Medulla oblongata (tissue), 1 donor: ENCODE data around the gene OR2AJ1.

Source experiments
- DNase-seq: peaks from one replicate; pipeline ENCODE4 v3.0.0-alpha.2; 2015; ENCODE audit errors: extremely low spot score

OR2AJ1 gene

DNA sequence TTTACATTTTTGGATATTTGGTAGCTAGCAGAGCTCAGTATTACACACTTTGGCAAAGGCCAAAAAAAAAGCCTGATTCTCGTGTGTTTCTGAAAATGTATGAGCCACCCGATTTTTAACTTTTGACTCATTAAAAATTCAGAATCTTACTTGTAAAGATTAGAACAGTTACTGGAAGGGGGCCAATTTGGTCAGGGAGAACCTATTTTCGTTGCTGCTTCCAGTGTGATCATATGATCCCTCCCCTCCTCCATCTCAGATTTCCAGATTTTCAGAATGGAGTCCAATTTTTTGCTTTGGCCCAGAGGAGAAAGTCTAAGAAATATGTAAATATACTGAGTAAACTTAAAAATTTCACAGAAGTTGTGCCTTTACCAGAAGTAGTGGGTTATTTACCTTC lies 37.1 kb downstream of the OR2AJ1 start:
- DNase-seq: no peak

DNA sequence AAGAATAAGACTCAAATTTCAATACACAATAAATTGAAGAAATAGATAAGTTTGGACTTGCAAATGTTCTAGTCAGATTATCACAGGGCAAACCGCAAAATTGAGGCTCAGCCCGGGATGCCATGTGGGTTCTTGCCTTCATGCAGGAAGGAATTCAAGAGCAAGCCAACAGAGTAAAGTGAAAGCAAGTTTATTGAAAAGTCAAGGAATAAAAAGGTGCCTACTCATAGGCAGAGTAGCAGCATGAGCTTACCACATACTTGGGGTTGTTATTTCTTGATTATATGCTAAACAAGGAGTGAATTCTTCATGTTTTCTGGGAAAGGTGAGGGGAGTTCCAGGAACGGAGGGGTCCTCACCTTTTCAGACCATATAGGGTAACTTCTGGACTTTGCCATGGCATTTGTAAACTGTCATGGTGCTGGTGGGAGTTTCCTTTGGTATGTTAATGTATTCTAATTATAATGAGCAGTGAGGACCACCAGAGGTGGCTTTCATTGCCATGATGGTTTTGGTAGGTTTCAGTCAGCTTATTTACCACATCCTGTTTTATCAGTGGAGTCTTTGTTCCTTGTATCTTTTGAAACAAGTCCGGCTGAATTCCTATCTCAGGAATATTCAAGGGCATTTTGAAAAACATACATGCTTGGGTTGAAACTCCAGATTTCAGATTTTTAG lies 38.4 kb downstream of the OR2AJ1 start:
- DNase-seq: no peak

DNA sequence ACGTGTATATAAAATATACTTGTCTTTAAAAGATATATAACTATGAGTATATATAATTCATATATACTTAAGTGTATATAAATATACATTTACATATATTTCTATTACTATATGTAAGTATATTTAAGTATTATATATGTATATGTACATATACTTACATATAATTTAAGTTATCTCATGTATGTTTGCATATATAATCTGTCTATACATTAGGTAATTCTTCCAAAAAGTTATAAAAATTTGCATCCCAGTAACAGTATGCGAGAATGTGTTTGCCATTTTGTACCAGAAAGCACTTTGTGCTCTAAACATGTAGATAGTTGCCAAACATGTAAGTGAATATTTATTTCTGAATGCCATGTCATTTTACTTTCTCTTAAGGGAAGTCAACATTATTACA lies 40.2 kb downstream of the OR2AJ1 start, which contains the start of gene OR2AK2:
OR2AK2 (plus strand) TSS at position 301 of the 400 bp plus-strand sequence. CDS start 144 bp downstream, outside the sequence.
- no peak for DNase-seq

DNA sequence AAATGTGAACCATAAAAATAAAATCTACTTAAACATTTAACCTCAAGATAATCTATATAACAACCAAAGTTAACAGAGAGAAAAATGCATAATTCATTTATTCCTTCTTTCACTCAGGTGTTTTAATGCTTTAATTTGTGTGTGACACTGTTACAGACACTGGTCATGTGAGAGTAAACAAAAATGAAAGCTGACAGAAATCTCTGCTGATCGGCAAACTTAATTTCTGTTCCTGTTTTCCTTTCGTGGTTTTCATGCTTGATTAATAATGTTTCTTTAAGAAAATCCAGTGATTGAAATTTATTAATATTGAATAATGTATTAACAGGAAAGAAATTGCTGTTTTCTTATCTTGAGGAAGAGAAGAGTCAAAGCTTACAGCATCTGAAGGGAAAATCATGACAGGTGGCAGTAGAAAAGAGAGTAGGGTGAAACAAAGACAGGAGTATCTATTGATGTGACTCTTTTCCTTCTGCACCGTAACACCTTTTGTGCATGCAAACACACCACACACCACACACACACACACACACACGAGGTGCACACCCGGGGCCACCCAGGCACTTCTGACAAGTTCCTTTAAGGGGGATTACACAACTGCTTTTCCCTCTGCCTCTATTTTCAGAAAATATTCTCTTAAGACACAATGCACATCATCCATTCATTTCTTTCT lies 42.0 kb downstream of the OR2AJ1 start:
- DNase-seq: no peak
